ENCODE data around the gene FCN2.

The FCN2 gene

GRCh38 chr9:134895567-134895907 is 14.9 kb downstream of the FCN2 start:
- no peak for TF ChIP-seq CTCF (IDR thresholded peaks at IDR 0.05; ENCODE audit: control extremely low read depth, extremely low read depth, low read depth, missing control alignments)
- no peak for DNase-seq (ENCODE audit: extremely low spot score)
- POLR2A ChIA-PET, result no interaction called here
- CTCF ChIA-PET, result no interaction called here

- TF ChIP-seq CTCF (IDR thresholded peaks at IDR 0.05; ENCODE audit: control extremely low read depth, extremely low read depth, low read depth, missing control alignments), result no peak
- POLR2A ChIA-PET, result no interaction called here
- no peak for DNase-seq (ENCODE audit: extremely low spot score)
- CTCF ChIA-PET, result no interaction called here
Observed at GRCh38 chr9:134895908-134896833, 15.6 kb downstream of the FCN2 start.

DNA sequence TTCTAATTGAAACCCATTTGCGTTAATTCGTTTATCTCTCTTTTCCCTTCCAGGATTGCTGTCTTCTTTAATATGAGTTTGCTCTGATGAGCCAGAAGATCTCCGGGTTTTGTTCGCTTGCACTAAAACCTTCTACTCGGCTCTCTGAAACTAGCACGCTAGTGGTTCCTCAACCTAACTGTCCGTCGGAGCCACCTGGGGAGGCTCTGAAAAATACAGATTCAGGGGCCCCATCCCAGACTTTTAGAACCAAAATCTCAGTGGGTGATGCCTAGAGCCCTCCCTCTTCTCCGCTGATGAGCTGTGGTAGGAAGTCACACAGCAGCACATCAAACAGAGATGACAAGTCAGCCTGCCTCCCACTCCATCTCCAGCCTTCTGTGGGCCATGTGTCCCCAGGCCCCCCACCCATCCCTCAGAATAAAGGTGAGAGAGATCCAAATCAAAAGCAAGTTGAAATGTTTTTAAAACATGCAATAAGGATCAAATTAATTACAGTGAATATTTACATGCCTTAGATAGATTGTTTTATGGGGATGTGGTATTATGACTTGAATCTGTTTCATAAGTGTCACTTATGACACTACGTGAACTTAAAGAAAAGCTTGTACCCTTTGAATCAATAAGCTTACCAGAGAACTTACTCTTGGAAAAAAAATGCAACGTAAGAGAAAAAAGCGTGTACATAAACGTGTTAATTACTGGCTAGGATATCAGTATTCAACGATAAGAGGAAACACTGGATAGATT is 16.4 kb downstream of the FCN2 start:
- DNase-seq (ENCODE audit: extremely low spot score), result no peak
- POLR2A ChIA-PET, result no interaction called here
- CTCF ChIA-PET, result interaction anchor here (1.4 kb wide), 1 partner anchor 12 kb away, joined by 3 read pairs; no protein-coding TSS in a partner anchor
- TF ChIP-seq CTCF (IDR thresholded peaks at IDR 0.05; ENCODE audit: control extremely low read depth, extremely low read depth, low read depth, missing control alignments), result no peak

DNA sequence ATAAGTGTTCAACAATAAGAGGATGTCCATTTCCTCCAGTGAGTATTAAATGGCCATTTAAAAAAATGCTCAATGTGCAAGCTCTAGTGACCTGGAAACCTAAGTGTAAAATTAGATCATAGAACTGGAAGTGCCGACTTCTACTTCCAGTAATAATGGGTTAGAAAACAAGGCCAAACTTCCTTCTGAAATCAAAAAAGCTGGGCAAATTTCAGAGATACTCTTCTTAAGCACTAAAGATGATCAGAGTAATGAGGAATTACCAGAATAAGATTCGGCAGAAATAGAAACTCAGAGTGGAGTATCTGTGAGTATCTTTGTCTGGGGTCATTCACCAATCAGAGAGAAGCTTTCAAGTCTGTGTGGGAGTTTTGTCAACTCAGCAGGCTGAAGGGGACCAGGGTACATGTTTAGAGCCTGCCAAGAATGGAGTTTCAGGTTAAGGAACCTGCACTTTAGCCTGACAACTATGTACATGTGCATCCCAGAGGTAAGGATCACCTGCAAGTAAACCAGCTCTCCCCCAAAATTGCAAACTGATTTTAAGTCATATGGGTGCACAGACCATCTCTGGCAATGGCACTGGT is 17.1 kb downstream of the FCN2 start:
- POLR2A ChIA-PET, result no interaction called here
- no peak for DNase-seq (ENCODE audit: extremely low spot score)
- CTCF ChIA-PET, result interaction anchor here (1.4 to 1.8 kb wide), 3 partner anchors 9 to 12 kb away, joined by 3 to 8 read pairs (median 3); no protein-coding TSS in a partner anchor
- TF ChIP-seq CTCF (IDR thresholded peaks at IDR 0.05; ENCODE audit: control extremely low read depth, extremely low read depth, low read depth, missing control alignments), result no peak

GRCh38 chr9:134898319-134898718 is 17.7 kb downstream of the FCN2 start:
- no peak for DNase-seq (ENCODE audit: extremely low spot score)
- POLR2A ChIA-PET, result no interaction called here
- no peak for TF ChIP-seq CTCF (IDR thresholded peaks at IDR 0.05; ENCODE audit: control extremely low read depth, extremely low read depth, low read depth, missing control alignments)
- CTCF ChIA-PET, result interaction anchor here (1.4 to 1.8 kb wide), 3 partner anchors 9 to 11 kb away, joined by 3 to 8 read pairs (median 3); no protein-coding TSS in a partner anchor

- ChIA-PET POLR2A (no interaction called here), CTCF (interaction anchor here (1.7 to 1.8 kb wide), 2 partner anchors 11 to 12 kb away, joined by 3 to 8 read pairs; no protein-coding TSS in a partner anchor)
- DNase-seq (ENCODE audit: extremely low spot score), result no peak
- TF ChIP-seq CTCF (IDR thresholded peaks at IDR 0.05; ENCODE audit: control extremely low read depth, extremely low read depth, low read depth, missing control alignments), result no peak
Observed at GRCh38 chr9:134899168-134899567, 18.6 kb downstream of the FCN2 start.
